CD4-positive, alpha-beta T cell treated with Interleukin-12 subunit alpha and Interleukin-12 subunit beta, for 1 hour (primary cell): ENCODE data around the gene OSBPL8.

Experiments used
- DNase-seq: peaks from one replicate; pipeline ENCODE4 v3.0.0-alpha.2; 2020

Gene OSBPL8

GRCh38 chr12:76555231-76555767, 4.3 kb downstream of the OSBPL8 start:
- DNase-seq, result no peak

- DNase-seq, result no peak
Observed at GRCh38 chr12:76554405-76555230, 5.0 kb downstream of the OSBPL8 start.

- DNase-seq, result no peak
Observed at GRCh38 chr12:76552343-76552938, 7.1 kb downstream of the OSBPL8 start.

GRCh38 chr12:76551482-76551888, 8.1 kb downstream of the OSBPL8 start:
- DNase-seq, result no peak

- DNase-seq, result no peak
Observed at GRCh38 chr12:76549131-76549530, 10.4 kb downstream of the OSBPL8 start.

- no peak for DNase-seq
Observed at GRCh38 chr12:76548222-76548837, 11.2 kb downstream of the OSBPL8 start.

GRCh38 chr12:76547526-76547925, 12.0 kb downstream of the OSBPL8 start:
- DNase-seq, result no peak

- no peak for DNase-seq
Observed at GRCh38 chr12:76546889-76547288, 12.7 kb downstream of the OSBPL8 start.

- no peak for DNase-seq
Observed at GRCh38 chr12:76545486-76545885, 14.1 kb downstream of the OSBPL8 start.

GRCh38 chr12:76544601-76545261, 14.8 kb downstream of the OSBPL8 start:
- no peak for DNase-seq

- no peak for DNase-seq
Observed at GRCh38 chr12:76543813-76544347, 15.7 kb downstream of the OSBPL8 start.

- DNase-seq, result no peak
Observed at GRCh38 chr12:76542908-76543307, 16.7 kb downstream of the OSBPL8 start.

- DNase-seq, result no peak
Observed at GRCh38 chr12:76539727-76540126, 19.8 kb downstream of the OSBPL8 start.

- DNase-seq, result no peak
Observed at GRCh38 chr12:76537923-76538322, 21.6 kb downstream of the OSBPL8 start.

- no peak for DNase-seq
Observed at GRCh38 chr12:76536546-76536945, 23.0 kb downstream of the OSBPL8 start.

GRCh38 chr12:76535170-76535569, 24.4 kb downstream of the OSBPL8 start:
- DNase-seq, result no peak

- no peak for DNase-seq
Observed at GRCh38 chr12:76533331-76533730, 26.2 kb downstream of the OSBPL8 start.

GRCh38 chr12:76532520-76532919, 27.1 kb downstream of the OSBPL8 start:
- DNase-seq, result no peak

GRCh38 chr12:76531056-76531455, 28.5 kb downstream of the OSBPL8 start:
- no peak for DNase-seq

GRCh38 chr12:76530516-76530915, 29.1 kb downstream of the OSBPL8 start:
- DNase-seq, result no peak

- DNase-seq, result no peak
Observed at GRCh38 chr12:76529226-76529918, 30.2 kb downstream of the OSBPL8 start.

GRCh38 chr12:76523408-76523807, 36.2 kb downstream of the OSBPL8 start:
- DNase-seq, result no peak
